MM.1S (cell line): Measurements from ENCODE around the gene SORCS2.

Source experiments
- DNase-seq: peaks from one replicate; pipeline ENCODE4 v3.0.0-alpha.2; 2015
- H2AFZ ChIP-seq: fragments of 300-600 bp; sonication (generic); 2 replicates; pipeline ENCODE4 v1.6.0; 2016; ENCODE audit warnings: antibody characterized with exemption, low read length
- H3F3A ChIP-seq: fragments of 300-600 bp; sonication (generic); 2 replicates; pipeline ENCODE4 v1.6.1; 2016; ENCODE audit warnings: mild to moderate bottlenecking, antibody characterized with exemption, low read length, moderate library complexity, mixed read lengths; ENCODE audit not compliant: insufficient read depth
- H3K27ac ChIP-seq: fragments of 300-600 bp; sonication (generic); 2 replicates; pipeline ENCODE4 v1.5.1; 2016; ENCODE audit warnings: mild to moderate bottlenecking, low read length
- H3K27me3 ChIP-seq: fragments of 300-600 bp; sonication (generic); replicated peaks from 2 replicates; pipeline ENCODE4 v1.6.0; 2016; ENCODE audit warnings: low read length; ENCODE audit not compliant: insufficient read depth
- H3K36me3 ChIP-seq: fragments of 300-600 bp; sonication (generic); replicated peaks from 2 replicates; pipeline ENCODE4 v1.6.1; 2016; ENCODE audit warnings: mild to moderate bottlenecking, low read length, mixed read lengths; ENCODE audit not compliant: insufficient read depth
- H3K4me1 ChIP-seq: fragments of 300-600 bp; sonication (generic); 2 replicates; pipeline ENCODE4 v1.6.1; 2016; ENCODE audit warnings: low read length, mixed read lengths
- H3K4me2 ChIP-seq: fragments of 300-600 bp; sonication (generic); 2 replicates; pipeline ENCODE4 v1.6.0; 2016; ENCODE audit warnings: low read depth, low read length
- H3K4me3 ChIP-seq: fragments of 300-600 bp; sonication (generic); 2 replicates; pipeline ENCODE4 v1.5.1; 2016; ENCODE audit warnings: low read length, mixed read lengths
- H3K79me2 ChIP-seq: fragments of 300-600 bp; sonication (generic); 2 replicates; pipeline ENCODE4 v1.6.1; 2016; ENCODE audit warnings: mixed run types, low read length, mixed read lengths
- H3K9ac ChIP-seq: fragments of 300-600 bp; sonication (generic); 2 replicates; pipeline ENCODE4 v1.6.1; 2016; ENCODE audit warnings: low read length, mixed read lengths
- H3K9me2 ChIP-seq: fragments of 300-600 bp; sonication (generic); replicated peaks from 2 replicates; pipeline ENCODE4 v1.6.1; 2016; ENCODE audit warnings: mild to moderate bottlenecking, low read length, mixed read lengths; ENCODE audit not compliant: insufficient read depth
- H3K9me3 ChIP-seq: fragments of 300-600 bp; sonication (generic); replicated peaks from 2 replicates; pipeline ENCODE4 v1.6.1; 2016; ENCODE audit warnings: mild to moderate bottlenecking, low read length, mixed read lengths; ENCODE audit not compliant: insufficient read depth
- H4K20me1 ChIP-seq: fragments of 300-600 bp; sonication (generic); 2 replicates; pipeline ENCODE4 v1.6.1; 2016; ENCODE audit warnings: mild to moderate bottlenecking, low read length, moderate library complexity, mixed read lengths; ENCODE audit not compliant: insufficient read depth
- CTCF ChIP-seq: fragments of 300-600 bp; sonication (generic); IDR thresholded peaks from 2 replicates; pipeline ENCODE4 v1.5.1; 2016; ENCODE audit warnings: antibody characterized with exemption, low read length, mixed read lengths
- EZH2 ChIP-seq: fragments of 300-600 bp; sonication (generic); optimal IDR thresholded peaks from 2 replicates; pipeline ENCODE3; 2017; ENCODE audit warnings: low read depth, mild to moderate bottlenecking, antibody characterized with exemption, low read length, mixed read lengths
- EZH2phosphoT487 ChIP-seq: fragments of 300-600 bp; sonication (generic); IDR thresholded peaks from 2 replicates; pipeline ENCODE4 v1.6.1; 2018; ENCODE audit warnings: antibody characterized with exemption, low read length

Gene SORCS2

GRCh38 chr4:7630568-7631287, 438.4 kb downstream of the SORCS2 start:
- no peak for TF ChIP-seq EZH2phosphoT487
- TF ChIP-seq CTCF, result no peak
- TF ChIP-seq EZH2, result no peak
- no peak overlapping the region for H3K4me2 ChIP-seq
- no peaks in the 10 kb centered on the region for H3K4me1 ChIP-seq
- DNase-seq, result no peak
- no peaks in the 10 kb centered on the region for H3K9me3 ChIP-seq
- H2AFZ ChIP-seq, result no peak overlapping the region
- no peak overlapping the region for H3K9ac ChIP-seq
- peaks cover 90% of the 10 kb centered on the region for H3K27me3 ChIP-seq
- no peaks in the 10 kb centered on the region for H3K36me3 ChIP-seq
- H3F3A ChIP-seq, result no peaks in the 10 kb centered on the region
- no peak overlapping the region for H3K4me3 ChIP-seq
- no peaks in the 10 kb centered on the region for H3K79me2 ChIP-seq
- H4K20me1 ChIP-seq, result no peaks in the 10 kb centered on the region
- H3K9me2 ChIP-seq, result no peaks in the 10 kb centered on the region
- no peak overlapping the region for H3K27ac ChIP-seq

- Histone ChIP-seq H3F3A (no peaks in the 10 kb centered on the region), H3K9ac (no peak overlapping the region), H3K4me3 (no peak overlapping the region), H2AFZ (no peak overlapping the region), H4K20me1 (no peaks in the 10 kb centered on the region), H3K79me2 (no peaks in the 10 kb centered on the region), H3K36me3 (no peaks in the 10 kb centered on the region), H3K9me3 (no peaks in the 10 kb centered on the region), H3K4me2 (no peak overlapping the region), H3K9me2 (no peaks in the 10 kb centered on the region), H3K4me1 (no peaks in the 10 kb centered on the region), H3K27me3 (peaks cover 92% of the 10 kb centered on the region), H3K27ac (no peak overlapping the region)
- no peak for DNase-seq
- TF ChIP-seq EZH2phosphoT487, result no peak
- no peak for TF ChIP-seq CTCF
- TF ChIP-seq EZH2, result no peak
Measured at GRCh38 chr4:7631288-7632014, 439.1 kb downstream of the SORCS2 start.

GRCh38 chr4:7632341-7632740, 440.0 kb downstream of the SORCS2 start:
- Histone ChIP-seq H3K4me2 (no peak overlapping the region), H2AFZ (no peak overlapping the region), H3K79me2 (no peaks in the 10 kb centered on the region), H3K9ac (no peak overlapping the region), H4K20me1 (no peaks in the 10 kb centered on the region), H3K9me3 (no peaks in the 10 kb centered on the region), H3K36me3 (no peaks in the 10 kb centered on the region), H3K4me3 (no peak overlapping the region), H3K9me2 (no peaks in the 10 kb centered on the region), H3K27me3 (peaks cover 92% of the 10 kb centered on the region), H3F3A (no peaks in the 10 kb centered on the region), H3K4me1 (no peaks in the 10 kb centered on the region), H3K27ac (no peak overlapping the region)
- DNase-seq, result no peak
- no peak for TF ChIP-seq EZH2

- Histone ChIP-seq H3K9me2 (no peaks in the 10 kb centered on the region), H3F3A (no peaks in the 10 kb centered on the region), H3K4me1 (no peaks in the 10 kb centered on the region), H2AFZ (no peak overlapping the region), H3K9ac (no peak overlapping the region), H3K4me3 (no peak overlapping the region), H3K4me2 (no peak overlapping the region), H3K9me3 (no peaks in the 10 kb centered on the region), H3K79me2 (no peaks in the 10 kb centered on the region), H3K27ac (no peak overlapping the region), H3K36me3 (no peaks in the 10 kb centered on the region), H4K20me1 (no peaks in the 10 kb centered on the region), H3K27me3 (peaks cover 92% of the 10 kb centered on the region)
- no peak for DNase-seq
- TF ChIP-seq EZH2, result no peak
- no peak for TF ChIP-seq EZH2phosphoT487
- TF ChIP-seq CTCF, result no peak
Measured at GRCh38 chr4:7632971-7633370, 440.6 kb downstream of the SORCS2 start.
